ENCODE results near the gene CA5B.
"Not testable (repeated sequence)": the region's sequence is repeated elsewhere in the genome, so short reads cannot be mapped to it uniquely, and the experiment has no call there.

The CA5B gene

GRCh38 chrX:15739886-15740285, 1.8 kb downstream of the CA5B start:
- no peak for TF ChIP-seq EZH2phosphoT487 (IDR thresholded peaks at IDR 0.05; ENCODE audit: borderline replicate concordance, low read length)
- TF ChIP-seq, protein P1, sequence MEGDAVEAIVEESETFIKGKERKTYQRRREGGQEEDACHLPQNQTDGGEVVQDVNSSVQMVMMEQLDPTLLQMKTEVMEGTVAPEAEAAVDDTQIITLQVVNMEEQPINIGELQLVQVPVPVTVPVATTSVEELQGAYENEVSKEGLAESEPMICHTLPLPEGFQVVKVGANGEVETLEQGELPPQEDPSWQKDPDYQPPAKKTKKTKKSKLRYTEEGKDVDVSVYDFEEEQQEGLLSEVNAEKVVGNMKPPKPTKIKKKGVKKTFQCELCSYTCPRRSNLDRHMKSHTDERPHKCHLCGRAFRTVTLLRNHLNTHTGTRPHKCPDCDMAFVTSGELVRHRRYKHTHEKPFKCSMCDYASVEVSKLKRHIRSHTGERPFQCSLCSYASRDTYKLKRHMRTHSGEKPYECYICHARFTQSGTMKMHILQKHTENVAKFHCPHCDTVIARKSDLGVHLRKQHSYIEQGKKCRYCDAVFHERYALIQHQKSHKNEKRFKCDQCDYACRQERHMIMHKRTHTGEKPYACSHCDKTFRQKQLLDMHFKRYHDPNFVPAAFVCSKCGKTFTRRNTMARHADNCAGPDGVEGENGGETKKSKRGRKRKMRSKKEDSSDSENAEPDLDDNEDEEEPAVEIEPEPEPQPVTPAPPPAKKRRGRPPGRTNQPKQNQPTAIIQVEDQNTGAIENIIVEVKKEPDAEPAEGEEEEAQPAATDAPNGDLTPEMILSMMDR (IDR thresholded peaks at IDR 0.05; ENCODE audit: low read depth, low read length, poor library complexity, severe bottlenecking): no peak
- Histone ChIP-seq H3K4me2 (ENCODE audit: low read length) (no peak overlapping the region), H4K20me1 (ENCODE audit: control insufficient read depth, insufficient read depth, low read depth, low read length) (no peaks in the 10 kb centered on the region)

DNA sequence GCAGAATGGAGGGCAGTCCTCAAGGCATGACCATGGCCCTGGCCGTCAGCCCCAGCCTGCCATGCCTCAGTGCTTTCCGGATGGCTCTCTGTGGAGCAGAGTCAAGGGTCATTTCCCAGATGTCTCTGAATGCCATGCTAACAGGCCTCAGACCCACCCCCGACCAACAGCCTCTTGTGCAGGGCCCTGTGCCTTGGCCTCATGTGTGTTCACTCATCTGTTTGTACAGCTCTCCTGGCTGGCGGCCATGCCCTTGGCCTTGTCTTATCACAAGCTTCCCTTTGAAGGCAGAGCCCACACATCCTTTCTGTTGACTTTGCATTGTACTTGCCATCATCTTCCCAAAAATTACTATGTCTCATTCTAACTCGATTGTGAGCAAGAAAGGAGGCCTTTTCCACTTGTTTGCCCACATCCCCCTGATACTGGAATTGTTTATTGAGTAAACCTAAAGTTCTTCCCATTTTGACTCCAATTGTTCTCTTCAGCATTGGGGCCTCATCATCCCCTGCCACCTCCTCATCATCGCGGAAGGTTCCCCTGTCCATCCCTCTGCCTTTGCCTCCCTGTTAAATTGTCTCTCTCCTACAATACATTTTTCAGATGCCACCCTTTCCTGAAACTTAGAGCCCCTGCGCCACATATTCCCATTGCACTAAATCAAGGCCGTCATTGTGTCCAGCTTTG, 6.3 kb downstream of the CA5B start:
- Histone ChIP-seq H3K79me2 (ENCODE audit: control insufficient read depth, low read length) (no peaks in the 10 kb centered on the region), H3K27ac (ENCODE audit: low read depth, low read length) (no peak overlapping the region)

More at GRCh38 chrX:15739886-15740285, 1.8 kb downstream of the CA5B start:
- Histone ChIP-seq H3K4me3 (ENCODE audit: low read length) (no peak overlapping the region), H3K9me3 (ENCODE audit: control insufficient read depth, insufficient read depth, low read length) (no peaks in the 10 kb centered on the region), H3K27ac (ENCODE audit: low read depth, low read length) (no peak overlapping the region), H3K27me3 (ENCODE audit: control insufficient read depth, low read length) (peaks cover 8% of the 10 kb centered on the region), H3K9me2 (replicated peaks; ENCODE audit: control insufficient read depth, low read length) (no peaks in the 10 kb centered on the region), H3K36me3 (ENCODE audit: control insufficient read depth, low read length) (no peaks in the 10 kb centered on the region), H3K79me2 (ENCODE audit: control insufficient read depth, low read length) (no peaks in the 10 kb centered on the region), H3F3A (ENCODE audit: control insufficient read depth, insufficient read depth) (peaks cover 2% of the 10 kb centered on the region; the same call in 1 of the 2 replicates), H3K4me1 (ENCODE audit: control insufficient read depth, low read length) (peaks cover 17% of the 10 kb centered on the region)

DNA sequence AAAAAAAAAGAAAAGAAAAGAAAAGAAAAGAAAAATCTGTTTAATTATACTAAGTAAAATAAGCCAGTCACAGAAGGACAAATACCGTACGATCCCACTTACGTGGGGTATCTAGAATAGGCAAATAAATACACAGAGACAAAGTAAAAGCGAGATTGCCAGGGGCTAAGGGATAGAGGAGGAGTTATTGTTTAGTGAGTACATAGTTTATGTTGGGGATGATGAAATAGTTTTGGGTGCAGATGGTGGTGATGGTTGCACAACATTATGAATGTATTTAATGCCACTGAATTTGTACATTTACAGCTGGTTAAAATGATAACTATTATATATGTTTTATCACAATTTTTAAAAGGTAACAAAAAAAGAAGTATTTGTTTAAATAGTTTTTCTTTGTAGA, 7.1 kb downstream of the CA5B start:
- TF ChIP-seq EZH2phosphoT487 (IDR thresholded peaks at IDR 0.05; ENCODE audit: borderline replicate concordance, low read length): no peak
- TF ChIP-seq, protein P1 (IDR thresholded peaks at IDR 0.05; ENCODE audit: low read depth, low read length, poor library complexity, severe bottlenecking): no peak
- H3K36me3 ChIP-seq (ENCODE audit: control insufficient read depth, low read length): no peaks in the 10 kb centered on the region
- H3K79me2 ChIP-seq (ENCODE audit: control insufficient read depth, low read length): no peaks in the 10 kb centered on the region
- H3F3A ChIP-seq (ENCODE audit: control insufficient read depth, insufficient read depth): no peaks in the 10 kb centered on the region
- H3K4me2 ChIP-seq (ENCODE audit: low read length): no peak overlapping the region
- H3K9me3 ChIP-seq (ENCODE audit: control insufficient read depth, insufficient read depth, low read length): no peaks in the 10 kb centered on the region
- no peak overlapping the region for H3K27ac ChIP-seq (ENCODE audit: low read depth, low read length)
- H3K4me3 ChIP-seq (ENCODE audit: low read length): no peak overlapping the region
- H4K20me1 ChIP-seq (ENCODE audit: control insufficient read depth, insufficient read depth, low read depth, low read length): no peaks in the 10 kb centered on the region
- no peaks in the 10 kb centered on the region for H3K9me2 ChIP-seq (replicated peaks; ENCODE audit: control insufficient read depth, low read length)
- no peaks in the 10 kb centered on the region for H3K4me1 ChIP-seq (ENCODE audit: control insufficient read depth, low read length)
- H3K27me3 ChIP-seq (ENCODE audit: control insufficient read depth, low read length): no peaks in the 10 kb centered on the region

More for the DNA sequence above, 6.3 kb downstream of the CA5B start:
- Histone ChIP-seq H3F3A (ENCODE audit: control insufficient read depth, insufficient read depth) (no peaks in the 10 kb centered on the region), H3K9me2 (replicated peaks; ENCODE audit: control insufficient read depth, low read length) (no peaks in the 10 kb centered on the region), H3K4me3 (ENCODE audit: low read length) (no peak overlapping the region), H3K4me1 (ENCODE audit: control insufficient read depth, low read length) (no peaks in the 10 kb centered on the region), H3K36me3 (ENCODE audit: control insufficient read depth, low read length) (no peaks in the 10 kb centered on the region), H3K4me2 (ENCODE audit: low read length) (no peak overlapping the region), H3K9me3 (ENCODE audit: control insufficient read depth, insufficient read depth, low read length) (no peaks in the 10 kb centered on the region), H4K20me1 (ENCODE audit: control insufficient read depth, insufficient read depth, low read depth, low read length) (no peaks in the 10 kb centered on the region), H3K27me3 (ENCODE audit: control insufficient read depth, low read length) (no peaks in the 10 kb centered on the region)
- TF ChIP-seq, protein P1 (IDR thresholded peaks at IDR 0.05; ENCODE audit: low read depth, low read length, poor library complexity, severe bottlenecking): no peak
- TF ChIP-seq EZH2phosphoT487 (IDR thresholded peaks at IDR 0.05; ENCODE audit: borderline replicate concordance, low read length): no peak

DNA sequence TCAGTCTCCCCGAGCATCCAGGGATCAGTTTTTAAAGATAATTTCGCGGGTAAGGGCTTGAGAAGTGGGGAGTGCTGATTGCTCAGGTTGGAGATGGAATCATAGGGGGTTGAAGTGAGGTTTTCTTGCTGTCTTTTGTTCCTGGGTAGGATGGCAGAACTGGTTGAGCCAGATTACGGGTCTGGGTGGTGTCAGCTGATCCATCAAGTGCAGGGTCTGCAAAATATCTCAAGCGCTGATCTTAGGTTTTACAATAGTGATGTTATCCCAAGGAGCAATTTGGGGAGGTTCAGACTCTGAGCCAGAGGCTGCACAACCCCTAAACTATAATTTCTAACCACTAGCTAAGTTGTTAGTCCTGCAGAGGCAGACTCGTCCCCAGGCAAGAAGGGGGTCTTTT, 8.6 kb downstream of the CA5B start:
- H3K9me2 ChIP-seq (replicated peaks; ENCODE audit: control insufficient read depth, low read length); H3K4me3 ChIP-seq (ENCODE audit: low read length); H3K9me3 ChIP-seq (ENCODE audit: control insufficient read depth, insufficient read depth, low read length); H3F3A ChIP-seq (ENCODE audit: control insufficient read depth, insufficient read depth); H3K4me1 ChIP-seq (ENCODE audit: control insufficient read depth, low read length); H3K27ac ChIP-seq (ENCODE audit: low read depth, low read length); H4K20me1 ChIP-seq (ENCODE audit: control insufficient read depth, insufficient read depth, low read depth, low read length); H3K79me2 ChIP-seq (ENCODE audit: control insufficient read depth, low read length); H3K27me3 ChIP-seq (ENCODE audit: control insufficient read depth, low read length); H3K36me3 ChIP-seq (ENCODE audit: control insufficient read depth, low read length); H3K4me2 ChIP-seq (ENCODE audit: low read length): not testable (repeated sequence)

All from DOHH2 (cell line).